Omental fat pad (tissue), 4 donors: Measurements from ENCODE around the gene GAB2. TPM values are rescaled to one million over a fixed set of nuclear protein-coding genes. Genes with fewer than 3 reads are reported as not detected.

Experiments
- ATAC-seq: fragments of 150-250 bp; one replicate; pipeline ENCODE4 v1.9.1; 2016; ENCODE audit warnings: mild to moderate bottlenecking, moderate library complexity; ENCODE audit not compliant: low FRiP score
- DNase-seq: peaks from one replicate; pipeline ENCODE4 v3.0.0-alpha.2; 2019; ENCODE audit warnings: low spot score
- total RNA-seq, 4 donors: library from RNA; depleted of rRNA; stranded (reverse); fragments of >200 nt; gene quantifications; one replicate each; pipeline ENCODE4 v1.1.0, GENCODE V29; 2016
- TF ChIP-seq, protein P1 (sequence below), 3 donors: fragments of 450-650 bp; IDR thresholded peaks; one replicate each; pipeline ENCODE4 v1.5.1; 2016 to 2017; ENCODE audit warnings: antibody characterized with exemption in 3 of 3, mild to moderate bottlenecking in 3 of 3, moderate library complexity in 2 of 3

GAB2 gene
- total RNA-seq, 4 donors from 2014 or later, result 25.3 to 97.7 (median 36.1) TPM

DNA sequence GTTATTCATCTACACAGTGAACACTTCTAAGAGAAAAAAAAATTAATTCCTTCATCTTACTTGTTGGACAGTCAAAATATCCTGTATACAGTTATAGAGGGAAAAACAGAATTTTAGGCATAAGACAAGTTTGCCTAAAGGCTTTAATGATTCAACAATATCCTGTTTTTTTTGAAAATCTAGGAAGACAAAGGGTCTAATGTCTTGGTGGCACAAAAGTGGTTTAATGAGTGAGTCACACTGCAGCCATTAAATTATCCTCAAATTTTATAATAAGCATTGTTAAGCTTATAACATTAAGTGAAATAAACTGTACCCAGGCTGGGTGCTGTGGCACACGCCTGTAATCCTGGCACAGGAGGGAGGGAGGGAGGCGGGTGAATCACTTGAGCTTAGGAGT, 72.9 kb downstream of the GAB2 start:
- no peak for ATAC-seq
- TF ChIP-seq, protein P1, sequence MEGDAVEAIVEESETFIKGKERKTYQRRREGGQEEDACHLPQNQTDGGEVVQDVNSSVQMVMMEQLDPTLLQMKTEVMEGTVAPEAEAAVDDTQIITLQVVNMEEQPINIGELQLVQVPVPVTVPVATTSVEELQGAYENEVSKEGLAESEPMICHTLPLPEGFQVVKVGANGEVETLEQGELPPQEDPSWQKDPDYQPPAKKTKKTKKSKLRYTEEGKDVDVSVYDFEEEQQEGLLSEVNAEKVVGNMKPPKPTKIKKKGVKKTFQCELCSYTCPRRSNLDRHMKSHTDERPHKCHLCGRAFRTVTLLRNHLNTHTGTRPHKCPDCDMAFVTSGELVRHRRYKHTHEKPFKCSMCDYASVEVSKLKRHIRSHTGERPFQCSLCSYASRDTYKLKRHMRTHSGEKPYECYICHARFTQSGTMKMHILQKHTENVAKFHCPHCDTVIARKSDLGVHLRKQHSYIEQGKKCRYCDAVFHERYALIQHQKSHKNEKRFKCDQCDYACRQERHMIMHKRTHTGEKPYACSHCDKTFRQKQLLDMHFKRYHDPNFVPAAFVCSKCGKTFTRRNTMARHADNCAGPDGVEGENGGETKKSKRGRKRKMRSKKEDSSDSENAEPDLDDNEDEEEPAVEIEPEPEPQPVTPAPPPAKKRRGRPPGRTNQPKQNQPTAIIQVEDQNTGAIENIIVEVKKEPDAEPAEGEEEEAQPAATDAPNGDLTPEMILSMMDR (IDR thresholded peaks at IDR 0.05), result no peak

DNA sequence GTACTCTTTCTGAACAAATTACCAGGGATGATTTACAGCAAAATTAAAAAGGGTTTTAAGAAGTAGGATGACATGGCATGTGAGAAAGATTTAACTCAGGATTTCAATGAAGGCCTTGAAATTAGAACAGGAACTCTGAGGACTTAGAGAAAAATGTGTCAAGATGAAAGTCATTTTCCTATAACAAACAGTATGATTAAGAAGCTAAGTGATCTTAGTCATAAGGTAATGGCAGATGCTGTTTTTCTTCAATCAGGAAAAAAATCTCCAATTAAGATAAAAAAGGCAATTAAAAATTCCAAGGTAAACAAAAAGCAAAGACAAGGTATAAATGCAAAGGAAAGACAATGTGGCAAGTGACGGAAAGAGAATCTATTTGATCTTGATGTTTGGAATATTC, 73.5 kb downstream of the GAB2 start:
- DNase-seq (no peak), ATAC-seq (no peak)
- TF ChIP-seq, protein P1 (IDR thresholded peaks at IDR 0.05), result no peak

More for the DNA sequence above, 72.9 kb downstream of the GAB2 start:
- DNase-seq, result no peak

GRCh38 chr11:78343303-78343702, 74.3 kb downstream of the GAB2 start:
- DNase-seq, result no peak
- no peak for ATAC-seq
- TF ChIP-seq, protein P1 (IDR thresholded peaks at IDR 0.05), result no peak

GRCh38 chr11:78341841-78342240, 75.8 kb downstream of the GAB2 start:
- ATAC-seq, result no peak
- TF ChIP-seq, protein P1 (IDR thresholded peaks at IDR 0.05), result no peak
- DNase-seq, result no peak

DNA sequence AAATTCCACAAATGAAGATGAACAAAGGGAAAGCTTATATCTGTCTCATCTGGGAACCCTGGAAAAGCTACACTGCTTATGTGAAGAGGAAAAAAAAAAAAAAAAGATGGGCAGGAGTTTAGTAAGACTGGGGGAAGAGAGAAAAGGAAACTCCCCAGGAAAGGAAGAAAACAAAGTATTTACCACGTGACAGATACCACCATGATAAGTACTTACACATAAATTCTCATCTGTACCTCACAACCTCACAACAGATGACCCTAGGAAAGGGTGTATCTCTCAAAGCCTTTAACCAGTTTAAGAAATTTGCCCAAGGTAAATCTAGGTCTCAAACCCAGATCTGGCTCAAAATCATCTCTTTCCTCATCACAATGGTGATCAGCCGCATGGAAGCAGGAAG, 77.1 kb downstream of the GAB2 start:
- DNase-seq (no peak), ATAC-seq (no peak)
- TF ChIP-seq, protein P1 (IDR thresholded peaks at IDR 0.05), result no peak

- no peak for DNase-seq
- TF ChIP-seq, protein P1 (IDR thresholded peaks at IDR 0.05), result no peak
- no peak for ATAC-seq
These were observed 77.7 kb downstream of the GAB2 start for GRCh38 chr11:78339945-78340344.

GRCh38 chr11:78339483-78339882, 78.1 kb downstream of the GAB2 start:
- ATAC-seq (no peak), DNase-seq (no peak)
- TF ChIP-seq, protein P1 (IDR thresholded peaks at IDR 0.05), result no peak
